Panc1 (cell line): ENCODE results near the gene OSBPL9. TPM values are rescaled to one million over a fixed set of nuclear protein-coding genes. Genes with fewer than 3 reads are reported as not detected.

Source experiments
- ATAC-seq: fragments of 200-7000 bp; cut with Tn5 transposase; 2 replicates; pipeline ENCODE4 v1.9.1; 2020; ENCODE audit warnings: mild to moderate bottlenecking, moderate library complexity
- BruUV-seq: library from RNA; stranded (reverse); fragments of 400-500 nt; replicated peaks from 2 replicates; lab custom pipeline; 2021; lab: Mats Ljungman, UMichigan
- CTCF ChIA-PET: fragments of 300-600 bp; sonication (Branson Sonifier 250); formaldehyde crosslinking; loops from one replicate; lab custom pipeline; 2022; ENCODE audit warnings: antibody characterized with exemption; lab: Charles Lee
- POLR2A ChIA-PET: fragments of 300-600 bp; sonication (Branson Sonifier 250); formaldehyde crosslinking; loops from one replicate; lab custom pipeline; 2022; ENCODE audit warnings: antibody characterized with exemption; lab: Charles Lee
- DNase-seq: peaks from one replicate; pipeline ENCODE4 v3.0.0-alpha.2; 2010; ENCODE audit warnings: low read depth, low spot score
- H3K27ac ChIP-seq: 2 replicates; pipeline ENCODE4 v1.5.1; 2011; ENCODE audit warnings: mild to moderate bottlenecking, low read length, inconsistent platforms
- H3K27me3 ChIP-seq: fragments of 200-500 bp; sonication (Bioruptor generic); 2 replicates; pipeline ENCODE4 v1.6.0; 2014; ENCODE audit warnings: low read length, inconsistent platforms; ENCODE audit not compliant: control insufficient read depth, insufficient read depth
- H3K36me3 ChIP-seq: fragments of 200-500 bp; sonication (Bioruptor generic); 2 replicates; pipeline ENCODE4 v1.5.1; 2014; ENCODE audit warnings: inconsistent platforms, mild to moderate bottlenecking, low read length, moderate library complexity; ENCODE audit not compliant: control insufficient read depth, insufficient read depth
- H3K4me1 ChIP-seq: 2 replicates; pipeline ENCODE4 v1.5.1; 2011; ENCODE audit warnings: inconsistent platforms, mild to moderate bottlenecking, low read length, moderate library complexity; ENCODE audit not compliant: control insufficient read depth, insufficient read depth
- H3K4me3 ChIP-seq, 2 experiments: 2 replicates each; pipeline ENCODE4 v1.5.1; 2011 to 2012; ENCODE audit warnings: low read depth in 2 of 2, low read length in 2 of 2, mild to moderate bottlenecking in 2 of 2, inconsistent platforms in 1 of 2, moderate library complexity in 1 of 2
- H3K9me3 ChIP-seq: fragments of 200-500 bp; sonication (Bioruptor generic); 2 replicates; pipeline ENCODE4 v1.5.1; 2014; ENCODE audit warnings: low read depth, mild to moderate bottlenecking, inconsistent platforms, low read length, moderate library complexity; ENCODE audit not compliant: control insufficient read depth, insufficient read depth
- POLR2AphosphoS5 ChIP-seq: IDR thresholded peaks from 2 replicates; pipeline ENCODE4 v1.6.1; 2012; ENCODE audit warnings: mild to moderate bottlenecking, low read depth, low read length, moderate library complexity
- SIN3A ChIP-seq: IDR thresholded peaks from 2 replicates; pipeline ENCODE4 v1.6.1; 2012; ENCODE audit warnings: low read depth, mild to moderate bottlenecking, low read length, moderate library complexity, borderline replicate concordance; ENCODE audit not compliant: insufficient read depth
- TCF7L2 ChIP-seq: IDR thresholded peaks from 2 replicates; pipeline ENCODE4 v1.6.1; 2011; ENCODE audit warnings: mild to moderate bottlenecking, low read depth, low read length, inconsistent platforms
- in situ Hi-C: cut with HindIII; loops from 2 replicates; pipeline ENCODE4 v1.10.0; 2016; ENCODE audit warnings: low sequenced_read_pairs, low pct_unique_long_range_greater_than_20kb
- intact Hi-C: fragments of 100-400 bp; cut with micrococcal nuclease; formaldehyde crosslinking; loops from one replicate; pipeline ENCODE4 v1.10.0; 2022; ENCODE audit not compliant: unreplicated experiment
- total RNA-seq: library from RNA; stranded (reverse); gene quantifications from one replicate; pipeline ENCODE4 v1.2.1, GENCODE V29; 2021; ENCODE audit not compliant: unreplicated experiment
- TF ChIP-seq, protein P1 (sequence below), 2 experiments: IDR thresholded peaks; 2 replicates each; pipeline ENCODE4 v1.6.1; 2011 to 2012; ENCODE audit warnings: low read depth in 2 of 2, control low read depth in 1 of 2, low read length in 1 of 2, mild to moderate bottlenecking in 1 of 2, moderate library complexity in 1 of 2; ENCODE audit not compliant: insufficient read depth in 1 of 2
- TF ChIP-seq, protein P2 (sequence below): fragments of 450-650 bp; IDR thresholded peaks from 2 replicates; pipeline ENCODE4 v1.5.1; 2017; ENCODE audit warnings: mild to moderate bottlenecking

The OSBPL9 gene
- total RNA-seq, 1 experiment from 2014 or later, result 85.5 TPM

DNA sequence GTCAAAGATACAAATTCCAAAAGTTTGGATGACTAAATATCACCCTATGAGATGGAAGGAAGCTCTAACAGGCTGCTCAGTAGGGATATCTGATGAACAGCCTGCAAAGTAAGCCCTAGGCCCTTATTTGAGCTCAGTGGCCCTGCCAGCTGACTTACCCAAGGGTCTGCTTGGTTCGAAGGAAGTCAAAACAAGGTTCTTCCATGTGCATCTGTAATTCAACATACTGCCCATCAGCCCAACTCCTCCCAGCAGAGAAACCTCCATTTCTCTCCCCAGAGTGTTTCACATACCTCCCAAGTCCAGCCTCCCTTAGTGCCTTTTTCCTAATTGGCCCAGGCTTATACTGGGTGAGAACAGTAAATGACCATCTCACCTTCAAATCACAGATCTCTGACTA is 175.0 kb downstream of the OSBPL9 start:
- in situ Hi-C loops, result no loop called here
- POLR2A ChIA-PET, result no interaction called here
- no peak for DNase-seq

DNA sequence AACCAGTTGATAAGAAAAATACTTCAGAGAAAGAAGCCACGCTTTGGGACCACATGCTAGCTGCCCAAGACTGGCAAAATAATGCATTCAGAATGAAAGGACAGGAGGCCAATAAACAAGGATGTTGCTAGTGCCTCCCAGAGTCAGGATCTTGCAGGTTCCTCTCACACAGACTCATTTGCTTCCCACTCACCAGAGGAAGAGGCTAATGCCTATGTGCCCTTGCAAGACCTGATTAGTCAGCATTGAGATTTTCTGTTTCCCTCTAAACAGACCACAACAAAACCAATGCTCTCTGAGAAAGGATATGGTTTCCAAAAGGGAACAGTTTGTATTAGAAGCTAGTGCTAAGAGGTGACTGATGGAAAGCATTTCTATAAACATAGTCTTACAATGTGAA is 176.0 kb downstream of the OSBPL9 start:
- ATAC-seq, result no peak
- in situ Hi-C loops, result no loop called here
- H3K9me3 ChIP-seq, result no peaks in the 10 kb centered on the region
- H3K36me3 ChIP-seq, result peaks cover 34% of the 10 kb centered on the region
- H3K4me1 ChIP-seq, result peaks cover 17% of the 10 kb centered on the region
- TF ChIP-seq POLR2AphosphoS5, result no peak
- TF ChIP-seq SIN3A, result no peak
- no peak for TF ChIP-seq TCF7L2
- TF ChIP-seq, protein P1, sequence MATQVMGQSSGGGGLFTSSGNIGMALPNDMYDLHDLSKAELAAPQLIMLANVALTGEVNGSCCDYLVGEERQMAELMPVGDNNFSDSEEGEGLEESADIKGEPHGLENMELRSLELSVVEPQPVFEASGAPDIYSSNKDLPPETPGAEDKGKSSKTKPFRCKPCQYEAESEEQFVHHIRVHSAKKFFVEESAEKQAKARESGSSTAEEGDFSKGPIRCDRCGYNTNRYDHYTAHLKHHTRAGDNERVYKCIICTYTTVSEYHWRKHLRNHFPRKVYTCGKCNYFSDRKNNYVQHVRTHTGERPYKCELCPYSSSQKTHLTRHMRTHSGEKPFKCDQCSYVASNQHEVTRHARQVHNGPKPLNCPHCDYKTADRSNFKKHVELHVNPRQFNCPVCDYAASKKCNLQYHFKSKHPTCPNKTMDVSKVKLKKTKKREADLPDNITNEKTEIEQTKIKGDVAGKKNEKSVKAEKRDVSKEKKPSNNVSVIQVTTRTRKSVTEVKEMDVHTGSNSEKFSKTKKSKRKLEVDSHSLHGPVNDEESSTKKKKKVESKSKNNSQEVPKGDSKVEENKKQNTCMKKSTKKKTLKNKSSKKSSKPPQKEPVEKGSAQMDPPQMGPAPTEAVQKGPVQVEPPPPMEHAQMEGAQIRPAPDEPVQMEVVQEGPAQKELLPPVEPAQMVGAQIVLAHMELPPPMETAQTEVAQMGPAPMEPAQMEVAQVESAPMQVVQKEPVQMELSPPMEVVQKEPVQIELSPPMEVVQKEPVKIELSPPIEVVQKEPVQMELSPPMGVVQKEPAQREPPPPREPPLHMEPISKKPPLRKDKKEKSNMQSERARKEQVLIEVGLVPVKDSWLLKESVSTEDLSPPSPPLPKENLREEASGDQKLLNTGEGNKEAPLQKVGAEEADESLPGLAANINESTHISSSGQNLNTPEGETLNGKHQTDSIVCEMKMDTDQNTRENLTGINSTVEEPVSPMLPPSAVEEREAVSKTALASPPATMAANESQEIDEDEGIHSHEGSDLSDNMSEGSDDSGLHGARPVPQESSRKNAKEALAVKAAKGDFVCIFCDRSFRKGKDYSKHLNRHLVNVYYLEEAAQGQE (IDR thresholded peaks at IDR 0.05; ENCODE audit: insufficient read depth in 1 of 2, low read depth in 2 of 2, low read length in 1 of 2), result no peak
- TF ChIP-seq, protein P2, sequence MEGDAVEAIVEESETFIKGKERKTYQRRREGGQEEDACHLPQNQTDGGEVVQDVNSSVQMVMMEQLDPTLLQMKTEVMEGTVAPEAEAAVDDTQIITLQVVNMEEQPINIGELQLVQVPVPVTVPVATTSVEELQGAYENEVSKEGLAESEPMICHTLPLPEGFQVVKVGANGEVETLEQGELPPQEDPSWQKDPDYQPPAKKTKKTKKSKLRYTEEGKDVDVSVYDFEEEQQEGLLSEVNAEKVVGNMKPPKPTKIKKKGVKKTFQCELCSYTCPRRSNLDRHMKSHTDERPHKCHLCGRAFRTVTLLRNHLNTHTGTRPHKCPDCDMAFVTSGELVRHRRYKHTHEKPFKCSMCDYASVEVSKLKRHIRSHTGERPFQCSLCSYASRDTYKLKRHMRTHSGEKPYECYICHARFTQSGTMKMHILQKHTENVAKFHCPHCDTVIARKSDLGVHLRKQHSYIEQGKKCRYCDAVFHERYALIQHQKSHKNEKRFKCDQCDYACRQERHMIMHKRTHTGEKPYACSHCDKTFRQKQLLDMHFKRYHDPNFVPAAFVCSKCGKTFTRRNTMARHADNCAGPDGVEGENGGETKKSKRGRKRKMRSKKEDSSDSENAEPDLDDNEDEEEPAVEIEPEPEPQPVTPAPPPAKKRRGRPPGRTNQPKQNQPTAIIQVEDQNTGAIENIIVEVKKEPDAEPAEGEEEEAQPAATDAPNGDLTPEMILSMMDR, result no peak
- H3K27ac ChIP-seq, result no peak overlapping the region
- no peaks in the 10 kb centered on the region for H3K27me3 ChIP-seq
- intact Hi-C loops, result no loop called here
- ChIA-PET POLR2A (no interaction called here), CTCF (no interaction called here)
- no TSS peak for BruUV-seq
- no peak overlapping the region for H3K4me3 ChIP-seq
- DNase-seq, result no peak

More for the DNA sequence above, 175.0 kb downstream of the OSBPL9 start:
- H3K36me3 ChIP-seq, result peaks cover 40% of the 10 kb centered on the region
- no peaks in the 10 kb centered on the region for H3K9me3 ChIP-seq
- no peak overlapping the region for H3K4me3 ChIP-seq
- ATAC-seq, result no peak
- BruUV-seq, result no TSS peak
- TF ChIP-seq SIN3A (no peak), POLR2AphosphoS5 (no peak), TCF7L2 (no peak)
- TF ChIP-seq, protein P1 (IDR thresholded peaks at IDR 0.05; ENCODE audit: insufficient read depth in 1 of 2, low read depth in 2 of 2, low read length in 1 of 2), result no peak
- TF ChIP-seq, protein P2, result no peak
- no peak overlapping the region for H3K27ac ChIP-seq
- CTCF ChIA-PET, result no interaction called here
- intact Hi-C loops, result no loop called here
- peaks cover 17% of the 10 kb centered on the region for H3K4me1 ChIP-seq
- no peaks in the 10 kb centered on the region for H3K27me3 ChIP-seq
